GM19240 (cell line): ENCODE results near the gene LYRM4.
A peak's percentile ranks its signal among the peaks of the same experiment; 100 is the strongest.

Source experiments
- DNase-seq: peaks from one replicate; pipeline ENCODE4 v3.0.0; 2011; ENCODE audit warnings: low spot score; ENCODE audit not compliant: insufficient read length

The LYRM4 gene

DNA sequence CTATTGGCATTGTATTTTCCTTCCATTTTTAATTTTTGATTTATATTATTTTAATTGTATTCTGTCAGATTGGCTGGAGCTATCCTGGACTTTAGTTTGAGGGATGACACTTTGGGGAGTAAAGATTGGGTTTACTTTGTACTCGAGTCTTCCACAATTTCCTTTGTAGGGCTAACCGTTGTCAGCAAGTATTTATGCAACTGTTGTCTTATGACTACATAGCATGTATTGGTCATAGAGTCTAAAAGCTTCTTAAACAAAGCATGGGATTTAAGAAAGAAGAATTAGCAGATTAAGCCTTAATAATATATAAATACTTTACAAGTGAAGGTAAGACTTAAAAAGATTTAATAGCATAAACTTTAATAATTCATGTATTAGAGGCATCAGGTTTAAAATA, 20.2 kb upstream of the LYRM4 start:
- DNase-seq = no peak

DNA sequence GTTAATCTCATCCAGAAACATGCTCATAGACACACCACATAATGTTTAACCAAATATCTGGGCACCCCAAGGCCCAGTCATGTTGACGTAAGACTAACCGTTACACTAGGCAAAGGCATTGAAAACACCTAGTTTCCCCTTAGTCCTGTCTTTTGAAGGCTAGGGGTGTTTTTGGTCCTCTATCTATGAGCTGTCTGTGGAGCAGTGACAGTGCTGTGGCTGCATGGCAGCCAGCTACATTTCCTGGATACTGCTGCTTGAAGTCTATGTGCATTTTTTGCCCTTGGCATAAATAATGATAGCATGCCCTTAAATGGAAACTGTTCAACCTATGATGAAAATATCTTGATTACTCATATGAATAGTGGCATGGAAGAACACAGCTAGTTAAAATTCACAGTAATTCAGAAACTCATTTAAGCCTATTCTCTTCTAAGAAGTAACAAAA, 19.2 kb upstream of the LYRM4 start:
- DNase-seq = no peak

DNA sequence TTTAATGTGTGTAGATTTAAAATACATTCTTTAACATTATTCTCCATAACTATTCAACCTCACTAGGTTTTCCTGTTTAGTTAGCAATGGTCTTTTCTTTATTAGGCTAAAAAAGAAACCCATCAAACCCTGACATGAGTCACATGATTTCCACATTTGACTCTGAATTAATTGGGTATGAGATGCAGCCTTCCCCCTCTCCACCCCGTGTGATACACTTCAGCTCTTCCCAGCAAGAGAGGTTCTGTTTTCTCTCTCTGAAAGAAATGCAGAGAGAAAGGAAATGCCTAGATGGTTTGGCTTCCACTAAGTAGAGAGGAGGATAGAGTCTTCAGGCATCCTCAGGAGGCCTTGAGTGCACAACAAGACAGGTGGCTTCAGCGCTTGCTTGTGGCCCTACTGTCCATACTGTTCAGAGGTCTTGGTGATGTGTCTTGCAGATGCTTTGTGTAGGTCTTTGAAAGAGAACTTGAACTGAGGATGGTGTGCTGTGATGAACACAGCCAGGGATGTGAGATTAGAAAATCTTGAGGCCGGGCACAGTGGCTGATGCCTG, 17.9 kb upstream of the LYRM4 start:
- no peak for DNase-seq

GRCh38 chr6:5278047-5278446, 17.3 kb upstream of the LYRM4 start:
- DNase-seq = no peak

- no peak for DNase-seq
Measured at GRCh38 chr6:5277589-5277988, 16.8 kb upstream of the LYRM4 start.

DNA sequence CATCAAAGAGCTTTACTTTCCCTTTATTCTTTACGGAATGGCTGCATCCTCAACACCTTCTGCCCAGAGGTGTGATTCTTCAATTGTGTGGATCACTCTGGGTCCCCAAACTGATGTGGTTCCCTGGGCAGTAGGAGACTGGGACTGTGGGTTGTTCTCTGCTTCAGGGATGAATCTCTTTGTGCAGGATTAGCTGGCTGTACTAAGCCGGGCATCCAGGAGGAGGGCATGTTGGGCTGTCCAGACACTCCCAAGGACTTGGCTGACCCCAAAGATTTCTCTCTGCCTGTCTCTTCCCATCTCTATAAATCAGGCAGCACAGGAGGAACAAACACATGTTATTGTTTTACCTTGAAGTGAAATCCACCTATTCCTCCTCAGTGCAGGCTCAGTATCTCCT, 15.8 kb upstream of the LYRM4 start:
- DNase-seq = no peak

DNA sequence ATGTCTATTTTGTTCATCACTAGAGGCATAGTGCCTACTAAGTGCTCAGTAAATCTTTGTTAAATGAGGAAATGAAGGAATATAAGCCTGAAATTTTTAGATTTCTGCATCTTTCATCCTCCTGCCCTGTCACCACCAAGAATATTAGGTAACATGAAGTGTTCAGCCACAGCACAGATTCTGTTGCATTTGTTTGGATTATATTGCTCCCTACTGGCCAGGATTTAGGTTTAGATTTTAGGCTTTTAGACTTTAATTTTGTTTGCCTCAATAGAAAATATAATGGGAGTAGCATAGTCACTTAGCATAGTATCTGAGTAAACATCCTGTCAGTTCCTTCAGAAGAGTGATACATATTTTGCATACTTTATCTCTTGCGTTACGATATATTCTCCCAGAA, 14.7 kb upstream of the LYRM4 start:
- DNase-seq = no peak

DNA sequence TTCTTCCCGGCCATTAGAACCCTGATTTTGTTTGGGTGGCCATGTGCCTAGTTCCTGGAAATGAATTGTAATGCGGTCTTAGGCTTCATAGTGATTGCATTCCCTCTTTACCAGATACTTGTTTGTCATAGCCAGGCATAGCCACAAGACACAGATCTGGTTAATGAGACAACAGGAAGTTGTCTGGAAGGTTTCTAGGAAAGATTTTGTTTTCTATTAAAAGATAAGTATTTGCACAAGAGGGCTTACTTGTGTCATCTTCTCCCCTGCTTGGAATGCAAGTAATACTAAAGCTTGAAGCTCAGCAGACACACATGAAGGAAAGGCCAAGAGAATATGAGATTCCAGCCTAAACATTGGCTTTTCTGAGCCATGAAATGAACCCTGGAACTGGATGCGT, 13.5 kb upstream of the LYRM4 start:
- no peak for DNase-seq

- no peak for DNase-seq
Measured at GRCh38 chr6:5271926-5272325, 11.2 kb upstream of the LYRM4 start.

DNA sequence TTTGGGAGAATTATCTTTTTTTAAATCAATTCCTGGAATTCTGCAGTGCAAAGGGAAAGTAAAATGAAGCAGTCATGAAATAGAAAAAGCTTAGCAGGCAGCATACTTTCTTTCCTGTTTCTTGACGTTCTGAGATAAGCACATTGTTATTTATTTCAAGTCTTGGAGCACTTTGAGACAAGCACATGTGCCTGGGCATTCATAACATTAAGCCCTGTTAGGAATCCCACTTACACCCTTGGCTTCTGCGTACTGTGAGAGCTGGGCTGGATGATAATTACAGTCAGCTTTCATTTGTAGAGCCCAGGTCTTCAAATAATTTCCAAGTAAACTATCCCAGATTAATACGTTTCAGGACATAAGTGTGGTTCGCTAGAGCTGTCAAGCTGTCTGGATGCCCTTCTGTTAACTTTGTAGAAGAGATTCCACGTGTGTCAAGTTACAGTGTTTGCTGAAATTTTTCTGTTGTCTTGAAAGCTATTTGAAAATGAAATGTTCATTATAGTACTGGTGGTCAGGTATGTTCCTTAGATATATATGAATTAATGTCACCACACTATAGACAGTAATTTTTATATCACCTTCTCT, 9.4 kb upstream of the LYRM4 start:
- DNase-seq = no peak

DNA sequence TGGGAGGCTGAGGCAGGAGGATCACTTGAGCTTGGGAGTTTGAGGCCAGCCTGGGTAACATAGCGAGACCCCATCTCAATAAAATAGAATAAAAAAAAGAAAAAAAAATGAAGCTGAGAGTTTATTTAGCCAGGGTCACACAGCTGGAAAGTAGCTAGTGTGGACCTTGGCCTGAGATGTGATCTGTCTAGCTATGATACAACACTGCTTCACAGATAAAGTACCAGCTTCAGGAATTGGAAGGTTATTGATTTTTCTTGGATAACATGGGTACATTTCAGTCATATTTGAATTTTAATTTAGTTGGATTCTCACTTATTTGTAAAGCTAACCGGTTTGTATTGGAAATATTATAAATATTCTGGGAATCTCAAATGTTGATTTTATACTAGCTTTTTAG, 5.7 kb upstream of the LYRM4 start:
- no peak for DNase-seq

- no peak for DNase-seq
Measured at GRCh38 chr6:5261545-5262109, 877 bp upstream of the LYRM4 start.

DNA sequence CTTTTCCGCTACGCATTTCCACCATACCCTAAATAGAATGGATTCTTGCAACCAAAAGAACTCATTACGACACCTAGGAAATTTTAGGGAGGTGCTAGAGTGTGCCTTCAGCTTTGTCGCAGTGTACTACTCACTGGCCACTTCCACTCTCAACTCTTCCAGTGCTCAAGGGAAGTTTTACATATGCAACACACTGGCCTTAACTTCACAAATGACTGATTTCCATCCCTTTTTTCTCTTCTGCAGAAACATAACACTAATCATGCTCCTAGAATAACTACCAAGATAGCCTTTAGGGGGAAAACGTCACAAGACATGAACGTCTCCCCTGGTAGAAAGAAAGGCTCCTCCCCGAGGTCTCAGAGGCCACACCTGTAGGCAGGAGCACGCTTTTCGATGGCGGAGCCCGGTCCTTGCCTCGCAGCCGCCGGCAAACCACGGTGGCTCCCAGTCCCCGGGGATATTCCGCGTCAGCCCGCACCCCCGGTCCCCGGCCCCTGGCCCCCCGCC, 584 bp downstream of the LYRM4 start:
- DNase-seq = peak; percentile 69

DNA sequence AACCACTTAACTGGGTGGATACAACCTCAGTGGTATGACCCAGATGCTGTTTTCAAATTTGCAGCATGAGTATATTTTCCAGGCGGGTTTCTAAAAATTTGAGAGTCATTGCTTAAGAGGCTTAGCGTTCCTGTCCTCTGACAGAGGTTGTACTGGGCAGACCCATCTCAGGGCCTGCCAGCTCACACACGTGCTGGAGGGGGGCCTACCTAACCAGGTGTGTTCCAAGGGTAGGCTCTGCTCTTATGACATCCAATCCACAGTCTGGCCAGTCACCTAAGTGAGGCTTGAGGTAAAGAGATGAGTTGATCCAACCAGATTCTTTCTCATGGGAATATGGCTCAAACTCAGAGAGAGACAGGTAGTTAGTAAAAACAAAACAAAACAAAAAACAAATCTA, 1.3 kb downstream of the LYRM4 start:
- DNase-seq = no peak

DNA sequence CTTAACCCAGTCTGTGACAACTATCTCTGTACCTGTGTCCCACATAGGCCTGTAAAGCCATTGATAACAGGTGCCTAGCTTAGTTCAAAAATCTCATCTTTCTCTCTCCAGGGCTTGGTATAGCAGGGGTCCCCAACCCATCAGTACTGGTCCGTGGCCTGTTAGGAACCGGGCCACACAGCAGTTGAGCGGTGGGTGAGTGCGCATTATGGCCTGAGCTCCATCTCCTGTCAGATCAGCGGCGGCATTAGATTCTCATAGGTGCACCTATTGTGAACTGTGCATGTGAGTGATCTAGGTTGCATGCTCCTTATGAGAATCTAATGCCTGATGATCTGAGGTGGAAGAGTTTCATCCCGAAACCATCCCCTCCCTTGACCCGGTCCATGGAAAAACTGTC, 3.4 kb downstream of the LYRM4 start:
- DNase-seq = no peak

DNA sequence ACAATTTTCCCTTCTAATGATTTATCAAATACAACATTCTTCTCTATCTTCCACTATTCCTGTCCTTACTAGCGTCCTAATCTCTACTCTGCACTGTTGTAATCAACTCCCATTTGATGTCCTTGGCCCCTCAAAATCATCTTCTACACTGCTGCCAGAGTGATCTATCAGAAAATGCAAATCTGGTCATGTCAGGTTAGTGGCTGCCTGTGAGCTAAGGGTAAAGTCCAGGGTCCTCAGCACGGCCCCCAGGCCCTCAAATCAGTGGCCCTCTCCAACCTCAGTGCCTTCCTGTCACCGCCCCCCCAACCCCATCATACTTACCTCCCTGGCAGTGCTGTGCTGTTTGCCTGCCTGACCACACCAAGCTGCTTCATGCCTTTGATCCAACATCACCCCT, 3.8 kb downstream of the LYRM4 start:
- no peak for DNase-seq

DNA sequence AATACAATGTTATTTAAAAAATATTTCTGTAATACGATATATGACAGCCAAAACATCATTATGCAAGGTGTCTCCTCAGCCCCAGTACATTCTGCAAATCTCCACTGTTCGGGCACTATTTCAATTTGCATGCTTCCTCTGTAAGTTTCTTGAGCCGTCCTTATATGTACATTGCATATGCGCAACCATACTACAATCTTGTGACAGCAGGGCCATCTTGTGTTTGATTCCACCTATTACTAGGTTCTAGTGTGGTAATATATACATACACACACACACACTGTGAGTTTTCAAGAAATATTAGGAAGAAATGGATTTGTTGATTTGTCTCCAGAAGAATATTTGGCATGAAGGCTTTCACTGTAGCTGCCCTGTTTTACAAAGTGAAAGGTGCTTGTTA, 9.8 kb downstream of the LYRM4 start:
- no peak for DNase-seq

DNA sequence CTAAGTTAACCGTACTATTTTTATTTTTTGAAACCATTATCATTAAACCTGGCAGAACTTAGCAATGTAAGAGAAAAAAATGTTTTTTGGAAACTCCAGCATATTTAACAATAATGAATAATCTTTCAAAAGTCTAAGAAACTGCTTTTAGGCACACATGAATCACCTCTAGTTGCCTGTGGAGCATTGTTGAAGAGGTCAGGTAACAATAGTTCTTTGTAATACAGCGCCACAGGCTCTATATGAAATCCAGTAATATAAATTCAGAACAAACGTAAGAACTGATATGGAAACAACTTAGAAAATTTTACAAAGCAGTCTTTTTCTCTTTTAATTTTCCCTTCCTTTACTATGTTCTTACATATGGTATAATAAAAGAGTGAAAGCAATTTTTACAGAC, 10.3 kb downstream of the LYRM4 start:
- no peak for DNase-seq

DNA sequence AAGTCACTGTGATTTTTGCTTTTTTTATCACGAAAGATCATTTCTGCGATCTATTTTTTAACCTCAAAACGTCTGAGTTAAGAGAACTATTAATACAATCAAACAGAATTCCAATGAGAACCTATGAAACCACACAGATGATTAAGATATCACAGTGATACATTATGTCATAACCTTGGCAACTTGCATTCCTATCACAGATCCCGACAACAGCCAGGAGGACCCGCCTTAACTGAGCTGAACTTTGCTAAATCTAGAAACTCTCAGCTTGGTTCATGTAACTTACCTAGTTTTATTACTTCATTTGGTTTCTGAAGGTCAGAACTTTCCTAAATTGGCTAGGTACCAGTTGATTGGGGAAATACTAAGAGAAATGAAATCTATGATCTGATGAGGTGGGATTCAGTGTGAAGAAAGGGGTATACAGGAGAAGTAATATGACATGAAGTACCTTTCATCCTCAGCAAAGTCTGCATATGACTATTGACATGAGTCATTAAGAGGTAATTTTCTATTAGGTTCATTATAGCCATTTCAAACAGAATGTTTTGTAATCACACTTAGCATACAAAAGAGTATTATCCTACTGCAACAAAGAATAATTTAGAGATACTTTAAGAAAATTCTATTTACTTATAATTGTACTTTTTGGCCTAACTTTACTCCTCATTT, 11.2 kb downstream of the LYRM4 start:
- DNase-seq = no peak

DNA sequence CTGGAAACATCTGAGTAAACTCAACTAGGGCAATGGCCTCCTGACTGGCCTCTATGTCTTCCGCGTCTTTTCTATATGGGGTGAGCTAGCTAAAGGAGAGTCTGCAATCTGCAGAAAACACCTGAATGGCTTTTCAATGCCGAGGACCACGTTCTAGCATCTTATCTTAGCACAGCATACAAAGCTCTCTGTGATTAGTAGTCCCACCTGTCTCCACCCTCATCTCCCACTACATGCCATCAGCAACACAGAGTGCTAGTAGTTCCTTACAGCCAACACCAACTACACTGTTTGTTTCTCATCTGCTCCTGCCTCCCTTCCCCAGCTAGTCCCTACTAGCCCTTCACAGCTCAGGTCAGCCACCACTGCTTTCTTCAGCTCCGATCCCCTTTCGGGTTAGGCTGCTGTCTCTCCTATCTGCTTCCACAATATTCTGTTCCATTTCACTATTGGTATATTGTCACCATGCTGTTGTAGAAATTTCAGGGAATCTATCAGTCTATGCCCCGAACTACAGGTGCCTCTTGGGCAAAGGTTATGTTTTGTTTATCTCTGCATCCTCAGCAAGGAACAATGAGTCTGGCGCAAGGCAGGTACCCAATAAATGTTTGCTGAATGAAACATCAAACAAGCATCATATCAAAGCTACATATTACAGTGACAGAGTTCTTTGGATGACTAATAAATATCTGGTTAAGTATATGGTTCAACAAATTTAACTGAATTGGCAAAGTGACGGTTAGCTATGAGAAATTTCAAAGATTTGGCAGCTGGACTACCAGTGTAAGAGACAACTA, 12.2 kb downstream of the LYRM4 start:
- DNase-seq = no peak

GRCh38 chr6:5247201-5247600, 13.5 kb downstream of the LYRM4 start:
- no peak for DNase-seq
